Hepatocyte (in vitro differentiated cells): Measurements from ENCODE around the gene RABGAP1. TPM values are rescaled to one million over a fixed set of nuclear protein-coding genes. Genes with fewer than 3 reads are reported as not detected.

Source experiments
- DNase-seq: peaks from one replicate; pipeline ENCODE4 v3.0.0-alpha.2; 2016; ENCODE audit warnings: low spot score
- H2AFZ ChIP-seq: fragments of 200-600 bp; sonication (generic); 2 replicates; pipeline ENCODE4 v1.6.0; 2016; ENCODE audit warnings: antibody characterized with exemption, mild to moderate bottlenecking
- H3K27ac ChIP-seq: fragments of 200-600 bp; sonication (generic); 2 replicates; pipeline ENCODE4 v1.5.1; 2016; ENCODE audit warnings: mild to moderate bottlenecking
- H3K27me3 ChIP-seq: fragments of 200-600 bp; sonication (generic); 2 replicates; pipeline ENCODE4 v1.6.1; 2016
- H3K36me3 ChIP-seq: fragments of 200-600 bp; sonication (generic); replicated peaks from 2 replicates; pipeline ENCODE4 v1.5.1; 2016; ENCODE audit warnings: low read depth; ENCODE audit not compliant: insufficient read depth
- H3K4me1 ChIP-seq: fragments of 200-600 bp; sonication (generic); 2 replicates; pipeline ENCODE4 v1.5.1; 2016; ENCODE audit warnings: mild to moderate bottlenecking, moderate library complexity; ENCODE audit not compliant: insufficient read depth
- H3K4me2 ChIP-seq: fragments of 200-600 bp; sonication (generic); 2 replicates; pipeline ENCODE4 v1.6.0; 2016
- H3K4me3 ChIP-seq: fragments of 200-600 bp; sonication (generic); 2 replicates; pipeline ENCODE4 v1.5.1; 2016; ENCODE audit warnings: mild to moderate bottlenecking
- H3K79me2 ChIP-seq: fragments of 200-600 bp; sonication (generic); 2 replicates; pipeline ENCODE4 v1.6.0; 2017; ENCODE audit warnings: mild to moderate bottlenecking
- H3K9me2 ChIP-seq: fragments of 200-600 bp; sonication (generic); replicated peaks from 2 replicates; pipeline ENCODE4 v1.6.0; 2017; ENCODE audit warnings: mild to moderate bottlenecking; ENCODE audit not compliant: insufficient read depth
- H3K9me3 ChIP-seq: fragments of 200-600 bp; sonication (generic); 2 replicates; pipeline ENCODE4 v1.5.1; 2016; ENCODE audit warnings: low read depth, mild to moderate bottlenecking
- H4K20me1 ChIP-seq: fragments of 200-600 bp; sonication (generic); 2 replicates; pipeline ENCODE4 v1.6.0; 2016; ENCODE audit warnings: mild to moderate bottlenecking; ENCODE audit not compliant: insufficient read depth, poor library complexity, severe bottlenecking
- CTCF ChIP-seq: fragments of 200-600 bp; sonication (generic); IDR thresholded peaks from 2 replicates; pipeline ENCODE4 v1.5.1; 2016; ENCODE audit warnings: antibody characterized with exemption, mild to moderate bottlenecking; ENCODE audit not compliant: poor library complexity
- EZH2 ChIP-seq: fragments of 200-600 bp; sonication (generic); IDR thresholded peaks from 2 replicates; pipeline ENCODE4 v1.6.1; 2016; ENCODE audit warnings: antibody characterized with exemption, mild to moderate bottlenecking, borderline replicate concordance
- EZH2phosphoT487 ChIP-seq: fragments of 200-600 bp; sonication (generic); IDR thresholded peaks from one replicate; pipeline ENCODE4 v1.6.1; 2018; ENCODE audit warnings: antibody characterized with exemption, mild to moderate bottlenecking, low read depth, moderate library complexity; ENCODE audit not compliant: unreplicated experiment, severe bottlenecking
- WGBS: methylation state at CpG from one replicate; pipeline ENCODE4 v1.1.6; 2016; ENCODE audit warnings: low lambda C conversion rate; ENCODE audit errors: missing lambda C conversion rate; 5-methylcytosine and 5-hydroxymethylcytosine counted together
- polyA plus RNA-seq: library from polyadenylated mRNA; unstranded; fragments of >200 nt; fragmentation: Nextera tagmentation; extraction: Ambion mirVana; gene quantifications from 2 replicates; pipeline ENCODE4 v1.2.1, GENCODE V29; 2016
- total RNA-seq: library from RNA; depleted of rRNA; stranded (reverse); fragments of >200 nt; gene quantifications from 2 replicates; pipeline ENCODE4 v1.2.3, GENCODE V29; 2014

The RABGAP1 gene
- total and polyA plus RNA-seq, 2 experiments from 2014 or later = 26.8 to 58.4 TPM

DNA sequence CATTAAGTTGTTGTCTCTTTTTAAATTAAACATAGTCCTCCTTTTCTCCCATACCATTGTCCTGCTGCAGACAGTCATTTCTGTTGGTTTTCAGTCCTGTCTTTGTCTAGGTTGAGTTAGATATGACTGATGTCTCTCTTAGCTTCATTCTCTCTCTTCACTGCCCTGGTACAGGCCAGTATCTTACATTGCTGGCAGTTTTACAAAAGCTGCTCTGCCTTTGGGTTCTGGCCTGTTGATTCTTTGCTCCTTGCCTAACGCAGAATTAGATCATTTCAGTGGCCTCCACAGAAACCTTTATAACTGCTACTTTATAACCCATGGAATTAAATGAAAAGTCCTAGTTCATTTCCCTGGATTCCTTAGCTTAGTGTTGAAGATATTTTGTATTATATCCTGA is 126.3 kb downstream of the RABGAP1 start:
- Histone ChIP-seq H3K9me3 (no peaks in the 10 kb centered on the region), H3K9me2 (no peaks in the 10 kb centered on the region), H3K4me2 (no peak overlapping the region), H3K36me3 (no peaks in the 10 kb centered on the region), H3K27me3 (no peaks in the 10 kb centered on the region), H3K4me1 (no peaks in the 10 kb centered on the region), H4K20me1 (no peaks in the 10 kb centered on the region), H3K27ac (no peak overlapping the region), H3K79me2 (no peaks in the 10 kb centered on the region), H2AFZ (no peak overlapping the region), H3K4me3 (no peak overlapping the region)
- 94% methylated on average over 1 of the region's 1 CpG for WGBS
- DNase-seq = no peak
- TF ChIP-seq EZH2phosphoT487 = no peak
- no peak for TF ChIP-seq EZH2
- TF ChIP-seq CTCF = no peak

DNA sequence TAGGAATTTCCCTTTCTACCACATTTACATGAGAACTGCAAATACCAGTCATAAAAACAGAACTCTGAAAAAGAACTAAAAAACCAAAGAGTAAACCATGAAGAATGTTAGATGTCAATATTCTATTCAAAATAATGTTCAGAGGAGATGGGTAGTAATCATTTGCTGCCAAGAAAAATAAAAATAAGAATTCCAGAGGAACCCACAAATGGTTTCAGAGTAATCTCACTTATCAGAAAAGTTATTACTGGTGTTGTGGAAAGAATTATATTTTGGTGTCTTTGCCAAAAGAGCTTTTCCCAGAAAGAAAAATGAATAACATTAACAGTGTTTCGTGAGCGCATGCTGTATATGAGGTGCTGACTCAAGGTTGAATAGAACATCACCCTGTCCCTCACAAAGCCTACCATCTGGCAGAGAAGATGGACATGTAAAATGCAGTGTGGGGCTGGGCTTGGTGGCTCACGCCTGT is 128.2 kb downstream of the RABGAP1 start:
- WGBS = 62% methylated on average over 3 of the region's 3 CpGs
- no peaks in the 10 kb centered on the region for H3K79me2 ChIP-seq
- H3K36me3 ChIP-seq = no peaks in the 10 kb centered on the region
- TF ChIP-seq EZH2 (no peak), EZH2phosphoT487 (no peak), CTCF (no peak)
- peak overlapping the region; percentile 29 for H3K27ac ChIP-seq
- no peak overlapping the region for H3K4me3 ChIP-seq
- no peak overlapping the region for H2AFZ ChIP-seq
- peak; percentile 34 for DNase-seq
- no peak overlapping the region for H3K4me2 ChIP-seq
- H4K20me1 ChIP-seq = no peaks in the 10 kb centered on the region
- no peaks in the 10 kb centered on the region for H3K9me3 ChIP-seq
- H3K4me1 ChIP-seq = no peaks in the 10 kb centered on the region
- H3K9me2 ChIP-seq = no peaks in the 10 kb centered on the region
- H3K27me3 ChIP-seq = no peaks in the 10 kb centered on the region

DNA sequence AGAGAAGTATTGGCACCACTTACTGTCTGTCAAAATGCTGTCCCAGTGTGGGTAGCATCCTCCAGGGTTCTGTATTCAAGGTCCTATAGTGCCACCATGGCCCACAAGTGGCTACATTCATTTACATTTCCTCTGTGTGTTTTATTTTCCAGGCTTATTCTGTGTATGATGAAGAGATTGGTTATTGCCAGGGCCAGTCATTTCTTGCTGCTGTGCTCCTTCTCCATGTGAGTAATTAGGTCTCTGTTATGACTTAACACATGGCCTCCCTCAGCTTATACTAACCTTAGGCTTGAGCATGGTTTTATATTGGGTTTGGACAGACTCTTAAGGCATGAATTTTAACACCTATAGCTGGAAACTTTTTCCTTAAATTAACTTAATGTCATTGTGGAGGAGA is 129.4 kb downstream of the RABGAP1 start:
- Histone ChIP-seq H3K4me3 (no peak overlapping the region), H3K36me3 (no peaks in the 10 kb centered on the region), H2AFZ (no peak overlapping the region), H4K20me1 (no peaks in the 10 kb centered on the region), H3K27me3 (no peaks in the 10 kb centered on the region), H3K27ac (no peak overlapping the region), H3K4me1 (no peaks in the 10 kb centered on the region), H3K4me2 (no peak overlapping the region), H3K79me2 (no peaks in the 10 kb centered on the region), H3K9me2 (no peaks in the 10 kb centered on the region), H3K9me3 (no peaks in the 10 kb centered on the region)
- TF ChIP-seq EZH2 = no peak
- no peak for TF ChIP-seq CTCF
- TF ChIP-seq EZH2phosphoT487 = no peak
- no peak for DNase-seq

DNA sequence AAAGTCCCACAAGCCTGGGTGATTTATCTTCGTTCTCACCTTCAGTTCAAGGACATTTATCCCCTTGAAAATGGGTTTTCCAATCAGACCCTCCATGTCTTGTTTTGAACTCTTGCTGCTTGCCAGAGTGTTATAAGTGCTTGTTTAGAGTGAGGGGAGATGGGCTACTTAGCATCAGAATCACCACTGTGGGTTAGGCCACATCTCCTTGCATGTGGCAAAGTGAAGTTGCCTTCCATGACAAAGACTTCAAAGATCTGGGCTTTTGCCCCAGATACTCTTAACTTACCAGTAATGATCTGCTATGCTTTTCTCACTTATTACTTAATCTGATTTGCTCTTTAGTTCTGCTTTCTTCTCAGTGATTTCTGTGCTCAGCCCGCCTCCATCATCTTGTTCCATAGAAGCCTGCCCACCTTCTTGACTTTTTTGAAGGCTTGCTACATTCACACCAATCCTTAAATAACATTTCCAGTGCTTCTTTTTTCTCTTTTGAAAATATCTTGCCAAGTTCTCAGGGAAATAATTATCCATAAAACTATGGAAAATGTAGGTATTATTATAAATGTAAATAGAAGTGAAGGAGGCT is 131.7 kb downstream of the RABGAP1 start:
- no peak for TF ChIP-seq CTCF
- TF ChIP-seq EZH2phosphoT487 = no peak
- no peak for TF ChIP-seq EZH2
- WGBS = 91% methylated on average over 2 of the region's 2 CpGs
- no peak overlapping the region for H3K4me2 ChIP-seq

More for the DNA sequence above, 131.7 kb downstream of the RABGAP1 start:
- H3K4me3 ChIP-seq = no peak overlapping the region
- no peaks in the 10 kb centered on the region for H4K20me1 ChIP-seq
- no peaks in the 10 kb centered on the region for H3K9me3 ChIP-seq
- no peak overlapping the region for H2AFZ ChIP-seq
- H3K27me3 ChIP-seq = no peaks in the 10 kb centered on the region
- no peaks in the 10 kb centered on the region for H3K79me2 ChIP-seq
- no peak for DNase-seq
- H3K9me2 ChIP-seq = no peaks in the 10 kb centered on the region
- H3K4me1 ChIP-seq = no peaks in the 10 kb centered on the region
- no peaks in the 10 kb centered on the region for H3K36me3 ChIP-seq
- H3K27ac ChIP-seq = no peak overlapping the region
